Measurements from ENCODE around the gene RGL1.

GRCh38 chr1:183941001-183941400, 136.1 kb downstream of the RGL1 start:
- no peak for TF ChIP-seq CTCF (conservative IDR thresholded peaks at IDR 0.05)
- no peak for TF ChIP-seq ZFX (IDR thresholded peaks at IDR 0.05)
